Adrenal gland (tissue), 12 donors: ENCODE data around the gene TEKT4. TPM values are rescaled to one million over a fixed set of nuclear protein-coding genes. Genes with fewer than 3 reads are reported as not detected.
A peak's percentile ranks its signal among the peaks of the same experiment; 100 is the strongest.

Experiments used
- DNase-seq, 7 donors: peaks; one replicate each; pipeline ENCODE4 v3.0.0-alpha.2; 2019 to 2020
- H3K27ac ChIP-seq, 5 donors: fragments of 200-600 bp; sonication (generic) in 4 of 5; 1 replicate in 3 of 5; 2 replicates in 2 of 5; pipeline versions ENCODE4 v1.5.1 to v1.8.0; 2016 to 2020; ENCODE audit warnings: mild to moderate bottlenecking in 1 of 5
- H3K27me3 ChIP-seq: fragments of 200-600 bp; 2 replicates; pipeline ENCODE4 v1.8.0; 2021
- H3K36me3 ChIP-seq, 2 donors: fragments of 200-600 bp; replicated peaks in 1 of 2; 1 replicate in 1 of 2; 2 replicates in 1 of 2; pipeline versions ENCODE4 v1.5.1 to v1.8.0; 2018 to 2022
- H3K4me1 ChIP-seq, 2 donors: fragments of 200-600 bp; replicated peaks in 1 of 2; 1 replicate in 1 of 2; 2 replicates in 1 of 2; pipeline versions ENCODE4 v1.5.1 to v1.8.0; 2018 to 2021
- H3K4me3 ChIP-seq, 4 donors: fragments of 200-600 bp; sonication (generic) in 3 of 4; one replicate each; pipeline ENCODE4 v1.5.1; 2016 to 2018
- H3K9me3 ChIP-seq, 3 donors: fragments of 200-600 bp; sonication (generic) in 1 of 3; replicated peaks in 1 of 3; 1 replicate in 2 of 3; 2 replicates in 1 of 3; pipeline versions ENCODE4 v1.5.1 to v1.8.0; 2016 to 2021
- POLR2A ChIP-seq, 2 donors: fragments of 450-650 bp; IDR thresholded peaks; one replicate each; pipeline ENCODE4 v1.6.1; 2017; ENCODE audit warnings: antibody characterized with exemption in 2 of 2, mild to moderate bottlenecking in 2 of 2, moderate library complexity in 1 of 2
- WGBS, 4 donors: extraction: QIAGEN DNeasy Blood & Tissue Kit in 2 of 4; methylation state at CpG; one replicate each; pipeline versions ENCODE4 v1.1.5 to v1.1.7; 2013 to 2017; 5-methylcytosine and 5-hydroxymethylcytosine counted together
- intact Hi-C, 2 donors: fragments of 100-400 bp; cut with DNase I; formaldehyde crosslinking; loops; one replicate each; pipeline versions ENCODE4 v1.14.1 to v1.15.0; 2022 to 2023
- polyA plus RNA-seq, 3 donors: library from polyadenylated mRNA; stranded (reverse); fragments of 200-250 nt in 2 of 3; fragments of 350-450 nt in 1 of 3; fragmentation: Illumina TruSeq in 1 of 3; extraction: RNeasy Lipid Tissue Mini Kit (QIAGEN cat#74804) in 1 of 3; gene quantifications; one replicate each; pipeline ENCODE4 v1.2.3, GENCODE V29; 2013 to 2014
- total RNA-seq, 9 donors: library from RNA; depleted of rRNA in 4 of 9; stranded (reverse); fragments of >200 nt in 4 of 9; fragments of 120-200 nt in 1 of 9; fragmentation: NEBNext Ultra II Directional in 1 of 9; extraction: Animal tissue kit (Norgen Biotek cat#: 25700) in 1 of 9; gene quantifications; one replicate each; pipeline versions ENCODE4 v1.1.0 to v1.2.4, GENCODE V29; 2013 to 2023
- TF ChIP-seq, protein P1 (sequence below), 6 experiments: fragments of 450-650 bp in 4 of 6; fragments of 200-600 bp in 2 of 6; sonication (generic) in 1 of 6; IDR thresholded peaks; 1 replicate in 5 of 6; 2 replicates in 1 of 6; pipeline versions ENCODE4 v1.5.1 to v1.8.0; 2016 to 2021; ENCODE audit warnings: antibody characterized with exemption in 6 of 6, mild to moderate bottlenecking in 2 of 6, moderate library complexity in 1 of 6
- donor health status: healthy with polysubstance abuse.
- donor health status: Bipolar disorder and iron deficiency.
- donor health status: DM: yes; HTN: yes; CAD: no.
- donor health status: DM: no; HTN: no; CAD: no.
- donor health status: DM: no; HTN: no; CAD: no.
- donor health status: DM: yes; HTN: yes; CAD: no.

TEKT4 gene
- total and polyA plus RNA-seq, 12 donors, result 0.21 to 0.31 TPM; not detected in 10

GRCh38 chr2:94873362-94874276 is 2.4 kb downstream of the TEKT4 start:
- no peak for DNase-seq
- Histone ChIP-seq H3K27me3 (peaks cover 14% of the 10 kb centered on the region), H3K9me3 (no peaks in the 10 kb centered on the region), H3K36me3 (no peaks in the 10 kb centered on the region), H3K4me1 (no peaks in the 10 kb centered on the region), H3K27ac (no peak overlapping the region), H3K4me3 (no peak overlapping the region)
- intact Hi-C loops, result no loop called here
- 60 to 84% (median 66%) methylated on average over 6 to 28 of the region's 28 CpGs for WGBS, 4 donors
- TF ChIP-seq, protein P1, sequence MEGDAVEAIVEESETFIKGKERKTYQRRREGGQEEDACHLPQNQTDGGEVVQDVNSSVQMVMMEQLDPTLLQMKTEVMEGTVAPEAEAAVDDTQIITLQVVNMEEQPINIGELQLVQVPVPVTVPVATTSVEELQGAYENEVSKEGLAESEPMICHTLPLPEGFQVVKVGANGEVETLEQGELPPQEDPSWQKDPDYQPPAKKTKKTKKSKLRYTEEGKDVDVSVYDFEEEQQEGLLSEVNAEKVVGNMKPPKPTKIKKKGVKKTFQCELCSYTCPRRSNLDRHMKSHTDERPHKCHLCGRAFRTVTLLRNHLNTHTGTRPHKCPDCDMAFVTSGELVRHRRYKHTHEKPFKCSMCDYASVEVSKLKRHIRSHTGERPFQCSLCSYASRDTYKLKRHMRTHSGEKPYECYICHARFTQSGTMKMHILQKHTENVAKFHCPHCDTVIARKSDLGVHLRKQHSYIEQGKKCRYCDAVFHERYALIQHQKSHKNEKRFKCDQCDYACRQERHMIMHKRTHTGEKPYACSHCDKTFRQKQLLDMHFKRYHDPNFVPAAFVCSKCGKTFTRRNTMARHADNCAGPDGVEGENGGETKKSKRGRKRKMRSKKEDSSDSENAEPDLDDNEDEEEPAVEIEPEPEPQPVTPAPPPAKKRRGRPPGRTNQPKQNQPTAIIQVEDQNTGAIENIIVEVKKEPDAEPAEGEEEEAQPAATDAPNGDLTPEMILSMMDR (IDR thresholded peaks at IDR 0.05), result no peak
- no peak for TF ChIP-seq POLR2A (IDR thresholded peaks at IDR 0.05)

DNA sequence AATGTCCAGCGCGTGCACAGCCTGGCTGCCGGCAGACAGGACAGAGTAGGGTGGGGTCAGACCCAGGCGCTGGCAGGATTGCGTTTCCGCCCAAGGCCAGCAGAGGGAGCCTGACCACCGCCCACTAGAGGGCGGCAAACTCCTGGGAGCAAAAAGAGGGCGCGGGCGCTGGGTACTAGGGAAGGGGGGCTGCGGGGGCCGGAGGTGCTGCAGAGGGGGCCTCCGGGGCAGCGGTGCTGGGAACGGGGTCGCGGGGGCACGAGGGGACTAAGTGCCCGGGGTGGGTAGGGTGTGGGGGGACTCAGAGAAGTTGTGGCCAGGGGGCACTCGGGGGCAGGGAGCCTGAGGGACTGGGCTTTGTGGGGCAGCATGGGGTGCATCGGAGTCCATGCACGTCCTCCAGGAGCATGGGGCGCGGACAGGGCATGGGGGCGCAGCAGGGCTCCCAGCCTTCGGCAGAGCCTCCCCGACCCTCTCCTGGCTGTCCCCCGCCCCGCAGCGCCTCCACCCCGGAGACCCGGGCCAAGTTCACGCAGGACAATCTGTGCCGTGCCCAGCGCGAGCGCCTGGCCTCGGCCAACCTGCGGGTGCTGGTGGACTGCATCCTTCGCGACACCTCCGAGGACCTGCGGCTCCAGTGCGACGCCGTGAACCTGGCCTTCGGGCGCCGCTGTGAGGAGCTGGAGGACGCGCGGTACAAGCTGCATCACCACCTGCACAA is 3.2 kb downstream of the TEKT4 start:
- H3K9me3 ChIP-seq, result no peaks in the 10 kb centered on the region
- DNase-seq, result peak in 3 of 7 donors; percentile 34 to 41 (median 41)
- no peak overlapping the region for H3K4me3 ChIP-seq
- 31 to 100% (median 34%) methylated on average over 6 to 53 of the region's 53 CpGs for WGBS, 4 donors
- intact Hi-C loops, result no loop called here
- no peaks in the 10 kb centered on the region for H3K4me1 ChIP-seq
- no peaks in the 10 kb centered on the region for H3K36me3 ChIP-seq
- TF ChIP-seq, protein P1 (IDR thresholded peaks at IDR 0.05), result peak; percentile 44 to 65 (median 49)
- no peak for TF ChIP-seq POLR2A (IDR thresholded peaks at IDR 0.05)
- H3K27ac ChIP-seq, result no peak overlapping the region
- peaks cover 14% of the 10 kb centered on the region for H3K27me3 ChIP-seq

DNA sequence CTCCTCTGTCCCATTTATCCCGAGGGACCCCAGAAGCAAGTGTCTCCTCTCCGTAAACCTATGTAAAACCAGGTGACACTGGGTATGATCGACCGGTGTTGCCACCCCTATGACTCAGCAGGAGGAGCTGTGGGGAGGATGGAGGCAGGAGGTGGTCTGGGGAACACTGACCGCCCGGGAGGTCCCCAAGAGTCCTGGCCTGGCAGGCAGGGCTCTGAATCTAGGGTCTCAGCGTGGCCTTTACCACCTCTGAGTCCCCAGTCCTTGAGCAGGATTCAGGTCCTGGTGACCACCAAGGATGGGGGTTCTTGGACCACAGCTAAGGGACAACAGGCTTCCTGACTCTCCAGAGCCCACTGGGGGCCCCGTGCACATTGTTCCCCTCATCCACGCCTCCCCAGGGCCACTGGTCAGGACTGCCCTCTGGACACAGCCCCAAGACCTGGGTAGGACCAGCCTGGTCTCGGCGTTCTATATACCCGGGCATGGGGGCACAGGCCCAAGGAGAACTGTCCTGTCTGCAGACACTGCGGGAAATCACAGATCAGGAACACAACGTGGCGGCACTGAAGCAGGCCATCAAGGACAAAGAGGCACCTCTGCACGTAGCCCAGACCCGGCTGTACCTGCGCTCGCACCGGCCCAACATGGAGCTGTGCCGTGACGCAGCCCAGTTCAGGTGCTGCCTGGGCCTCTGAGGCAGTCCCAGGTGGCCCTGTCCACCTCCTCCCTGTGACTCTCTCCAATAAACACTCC is 4.0 kb downstream of the TEKT4 start:
- no peak for DNase-seq
- Histone ChIP-seq H3K36me3 (no peaks in the 10 kb centered on the region), H3K4me1 (no peaks in the 10 kb centered on the region), H3K9me3 (no peaks in the 10 kb centered on the region), H3K27me3 (peaks cover 14% of the 10 kb centered on the region), H3K27ac (no peak overlapping the region), H3K4me3 (no peak overlapping the region)
- no peak for TF ChIP-seq POLR2A (IDR thresholded peaks at IDR 0.05)
- intact Hi-C loops, result no loop called here
- WGBS, 4 donors, result 90 to 93% (median 91%) methylated on average over 6 to 22 of the region's 22 CpGs

DNA sequence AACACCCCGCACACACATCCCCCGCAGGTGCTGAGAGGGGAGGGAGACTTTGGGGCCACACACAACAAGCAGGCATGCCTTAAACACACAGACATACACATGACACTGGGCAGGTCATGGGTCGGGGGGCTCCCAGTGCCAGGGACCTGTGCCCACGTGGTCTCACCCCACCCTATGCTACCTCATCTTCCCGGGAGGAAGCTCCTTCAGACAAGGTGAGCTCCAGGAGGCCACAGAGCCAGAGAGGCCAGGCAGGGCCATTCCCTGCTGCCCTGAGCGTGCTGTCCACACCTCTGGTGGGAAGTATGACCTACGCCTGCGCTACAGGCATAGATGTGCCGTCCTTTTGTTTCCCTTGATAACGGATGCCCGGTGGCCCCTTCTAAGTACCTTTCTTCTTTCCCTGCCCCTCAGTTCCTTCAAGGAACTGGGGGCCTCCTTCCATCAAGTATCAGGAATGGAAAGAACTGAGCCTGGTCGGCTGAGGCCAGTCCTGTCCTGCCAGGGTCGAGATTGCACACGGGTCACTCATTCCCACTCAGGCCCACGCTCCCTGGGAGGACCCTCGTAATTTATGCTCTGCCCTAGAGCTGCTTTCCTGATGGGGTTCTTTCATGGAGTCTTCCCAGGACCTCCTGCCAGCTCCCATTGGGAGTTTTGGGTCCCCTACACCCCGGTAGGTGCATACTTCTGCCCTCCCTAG is 4.7 kb downstream of the TEKT4 start:
- intact Hi-C loops, result no loop called here

More for the DNA sequence above, 4.7 kb downstream of the TEKT4 start:
- H3K36me3 ChIP-seq, result no peaks in the 10 kb centered on the region
- 65 to 79% (median 69%) methylated on average over 11 to 17 of the region's 17 CpGs for WGBS, 4 donors
- no peak for DNase-seq
- peaks cover 10% of the 10 kb centered on the region for H3K27me3 ChIP-seq
- no peaks in the 10 kb centered on the region for H3K4me1 ChIP-seq
- TF ChIP-seq, protein P1 (IDR thresholded peaks at IDR 0.05), result no peak
- no peak for TF ChIP-seq POLR2A (IDR thresholded peaks at IDR 0.05)
- no peak overlapping the region for H3K4me3 ChIP-seq
- H3K9me3 ChIP-seq, result no peaks in the 10 kb centered on the region
- H3K27ac ChIP-seq, result no peak overlapping the region
